Heart right ventricle (tissue), 16 donors: Measurements from ENCODE around the gene AUTS2. TPM values are rescaled to one million over a fixed set of nuclear protein-coding genes. Genes with fewer than 3 reads are reported as not detected.

Experiments
- ATAC-seq, 8 donors: fragments of 200-7000 bp; cut with Tn5 transposase; one replicate each; pipeline ENCODE4 v1.9.1; 2020; ENCODE audit warnings: mild to moderate bottlenecking in 8 of 8, moderate library complexity in 8 of 8, moderate number of reproducible peaks in 1 of 8
- DNase-seq, 2 donors: peaks; one replicate each; pipeline ENCODE4 v3.0.0-alpha.2; 2020
- H3K27ac ChIP-seq, 10 donors: fragments of 200-600 bp; sonication (generic) in 2 of 10; one replicate each; pipeline versions ENCODE4 v1.5.0 to v1.8.0; 2020 to 2022; ENCODE audit warnings: mild to moderate bottlenecking in 3 of 10
- H3K27me3 ChIP-seq, 7 donors: fragments of 200-600 bp; one replicate each; pipeline ENCODE4 v1.8.0; 2021 to 2022; ENCODE audit warnings: mild to moderate bottlenecking in 2 of 7
- H3K36me3 ChIP-seq, 9 donors: fragments of 200-600 bp; sonication (generic) in 1 of 9; one replicate each; pipeline versions ENCODE4 v1.5.0 to v1.8.0; 2020 to 2022; ENCODE audit warnings: mild to moderate bottlenecking in 2 of 9
- H3K4me1 ChIP-seq, 9 donors: fragments of 200-600 bp; sonication (generic) in 1 of 9; one replicate each; pipeline versions ENCODE4 v1.5.0 to v1.8.0; 2020 to 2022; ENCODE audit warnings: mild to moderate bottlenecking in 4 of 9
- H3K4me3 ChIP-seq, 10 donors: fragments of 200-600 bp; sonication (generic) in 2 of 10; one replicate each; pipeline versions ENCODE4 v1.5.0 to v1.8.0; 2020 to 2022; ENCODE audit warnings: mild to moderate bottlenecking in 7 of 10, moderate library complexity in 2 of 10
- H3K9me3 ChIP-seq, 11 donors: fragments of 200-600 bp in 10 of 11; sonication (generic) in 2 of 11; one replicate each; pipeline versions ENCODE4 v1.5.0 to v1.8.0; 2013 to 2022; ENCODE audit warnings: mild to moderate bottlenecking in 2 of 11, control low read depth in 1 of 11, moderate library complexity in 1 of 11
- CTCF ChIP-seq, 9 donors: fragments of 200-600 bp; sonication (generic) in 2 of 9; IDR thresholded peaks; one replicate each; pipeline versions ENCODE4 v1.5.0 to v1.8.0; 2021 to 2022; ENCODE audit warnings: antibody characterized with exemption in 9 of 9, mild to moderate bottlenecking in 5 of 9, moderate library complexity in 1 of 9
- WGBS, 2 donors: extraction: QIAGEN DNeasy Blood & Tissue Kit; methylation state at CpG; one replicate each; pipeline ENCODE4 v1.1.7; 2013; ENCODE audit warnings: inconsistent platforms in 1 of 2; 5-methylcytosine and 5-hydroxymethylcytosine counted together
- intact Hi-C, 10 donors: fragments of 100-400 bp; cut with DNase I; formaldehyde crosslinking; loops; one replicate each; pipeline versions ENCODE4 v1.11.1 to v1.14.2; 2022
- polyA plus RNA-seq, 2 donors: library from polyadenylated mRNA; stranded (reverse); fragments of 200-250 nt; gene quantifications; one replicate each; pipeline ENCODE4 v1.2.3, GENCODE V29; 2013
- total RNA-seq, 10 donors: library from RNA; stranded (reverse); fragmentation: NEBNext Ultra II Directional in 3 of 10; extraction: Animal tissue kit (Norgen Biotek cat#: 25700) in 3 of 10; gene quantifications; one replicate each; pipeline versions ENCODE4 v1.2.1 to v1.2.4, GENCODE V29; 2021 to 2023
- donor health status: Arrhythmogenic right ventricular cardiomyopathy.
- donor health status: ischemic (EF 13 %, LVEDD 7.1; RV severe dilation, severe dysfunction).
- donor health status: healthy with polysubstance abuse.
- donor health status: DM: no; HTN: yes; CAD: no.
- donor health status: DM: no; HTN: no; CAD: no.
- donor health status: ischemic (EF 25% LVEDD 6.9; RV normal size, moderate dysfunction).
- donor health status: ischemic (EF 25% LVEDD 5.7; RV mildly dilated, moderate dysfunction).
- donor health status: healthy.
- donor health status: DM: yes; HTN: yes; CAD: no.
- donor health status: Ischemic cardiomyopathy.
- donor health status: ischemic (EF 35%, LVEDD 5.7; RV mildly dilated, moderate dysfunction).
- donor health status: nonischemic (EF 11% LVEDD 7.7; RV severe dilation, severe dysfunction).
- donor health status: DM: yes; HTN: yes; CAD: no.
- donor health status: PGD.
- donor health status: ischemic (EF 29% LVEDD 5.4; RV normal size, mild dysfunction).
- donor health status: nonischemic (EF 23%, LVEDD 6.1; RV moderate dilation, normal function).

Gene AUTS2
- total and polyA plus RNA-seq, 12 donors: 1.6 to 11.2 (median 7.3) TPM

GRCh38 chr7:70559815-70560214 is 961.5 kb downstream of the AUTS2 start:
- Histone ChIP-seq H3K27ac (no peak overlapping the region), H3K9me3 (peaks cover 0 to 6% (median 0%) of the 10 kb centered on the region in 11 donors), H3K4me3 (no peak overlapping the region), H3K27me3 (no peaks in the 10 kb centered on the region), H3K36me3 (no peaks in the 10 kb centered on the region), H3K4me1 (no peaks in the 10 kb centered on the region)
- 96 to 97% methylated on average over 5 of the region's 5 CpGs for WGBS, 2 donors
- ATAC-seq (no peak), DNase-seq (no peak)
- intact Hi-C loops: no loop called here
- TF ChIP-seq CTCF (IDR thresholded peaks at IDR 0.05): no peak

GRCh38 chr7:70563960-70564359 is 965.7 kb downstream of the AUTS2 start:
- H3K4me3 ChIP-seq: no peak overlapping the region
- no peak overlapping the region for H3K27ac ChIP-seq
- WGBS, 2 donors: 93 to 97% methylated on average over 2 of the region's 2 CpGs
- ATAC-seq (no peak), DNase-seq (no peak)
- no peaks in the 10 kb centered on the region for H3K27me3 ChIP-seq
- no peaks in the 10 kb centered on the region for H3K36me3 ChIP-seq
- intact Hi-C loops: no loop called here
- TF ChIP-seq CTCF (IDR thresholded peaks at IDR 0.05): no peak
- H3K9me3 ChIP-seq: peaks cover 0 to 2% (median 0%) of the 10 kb centered on the region in 11 donors
- peaks cover 0 to 9% (median 0%) of the 10 kb centered on the region in 9 donors for H3K4me1 ChIP-seq

GRCh38 chr7:70565721-70566370 is 967.6 kb downstream of the AUTS2 start:
- intact Hi-C loops: no loop called here
- no peak for DNase-seq
- 69 to 70% methylated on average over 4 of the region's 4 CpGs for WGBS, 2 donors
- no peak for TF ChIP-seq CTCF (IDR thresholded peaks at IDR 0.05)
- H3K36me3 ChIP-seq: no peaks in the 10 kb centered on the region
- peaks cover 0 to 22% (median 0%) of the 10 kb centered on the region in 9 donors for H3K4me1 ChIP-seq
- H3K27me3 ChIP-seq: no peaks in the 10 kb centered on the region
- no peaks in the 10 kb centered on the region for H3K9me3 ChIP-seq
- no peak overlapping the region for H3K4me3 ChIP-seq
- H3K27ac ChIP-seq: no peak overlapping the region
- ATAC-seq: no peak

- ATAC-seq: no peak
- intact Hi-C loops: no loop called here
- H3K27ac ChIP-seq: no peak overlapping the region
- H3K4me1 ChIP-seq: peaks cover 0 to 22% (median 0%) of the 10 kb centered on the region in 9 donors
- no peak overlapping the region for H3K4me3 ChIP-seq
- TF ChIP-seq CTCF (IDR thresholded peaks at IDR 0.05): no peak
- H3K9me3 ChIP-seq: no peaks in the 10 kb centered on the region
- H3K27me3 ChIP-seq: no peaks in the 10 kb centered on the region
- DNase-seq: no peak
- no peaks in the 10 kb centered on the region for H3K36me3 ChIP-seq
- 87 to 90% methylated on average over 3 of the region's 3 CpGs for WGBS, 2 donors
Observed at GRCh38 chr7:70566671-70567070, 968.4 kb downstream of the AUTS2 start.
